BLaER1 (cell line): ENCODE data around the gene ATP9B.
A peak's percentile ranks its signal among the peaks of the same experiment; 100 is the strongest.

Experiments used
- H3K27ac ChIP-seq: shearing (Covaris generic); formaldehyde crosslinking; 2 replicates; pipeline ENCODE4 v1.8.1; 2022
- H3K27me3 ChIP-seq: shearing (Covaris generic); formaldehyde crosslinking; 2 replicates; pipeline ENCODE4 v1.8.1; 2022
- H3K36me3 ChIP-seq: shearing (Covaris generic); formaldehyde crosslinking; 2 replicates; pipeline ENCODE4 v1.8.1; 2022
- H3K4me1 ChIP-seq: shearing (Covaris generic); formaldehyde crosslinking; 2 replicates; pipeline ENCODE4 v1.8.1; 2022
- H3K4me2 ChIP-seq: shearing (Covaris generic); formaldehyde crosslinking; 2 replicates; pipeline ENCODE4 v1.8.1; 2022
- H3K4me3 ChIP-seq: shearing (Covaris generic); formaldehyde crosslinking; 2 replicates; pipeline ENCODE4 v1.8.1; 2022
- H3K9ac ChIP-seq: shearing (Covaris generic); formaldehyde crosslinking; 2 replicates; pipeline ENCODE4 v1.8.1; 2022
- H3K9me3 ChIP-seq: shearing (Covaris generic); formaldehyde crosslinking; 2 replicates; pipeline ENCODE4 v1.8.1; 2022
- H4K20me1 ChIP-seq: shearing (Covaris generic); formaldehyde crosslinking; 2 replicates; pipeline ENCODE4 v1.8.1; 2022
- Cebpa-rat ChIP-seq: shearing (Covaris generic); IDR thresholded peaks from 2 replicates; pipeline ENCODE4 v1.8.1; 2022

The ATP9B gene

DNA sequence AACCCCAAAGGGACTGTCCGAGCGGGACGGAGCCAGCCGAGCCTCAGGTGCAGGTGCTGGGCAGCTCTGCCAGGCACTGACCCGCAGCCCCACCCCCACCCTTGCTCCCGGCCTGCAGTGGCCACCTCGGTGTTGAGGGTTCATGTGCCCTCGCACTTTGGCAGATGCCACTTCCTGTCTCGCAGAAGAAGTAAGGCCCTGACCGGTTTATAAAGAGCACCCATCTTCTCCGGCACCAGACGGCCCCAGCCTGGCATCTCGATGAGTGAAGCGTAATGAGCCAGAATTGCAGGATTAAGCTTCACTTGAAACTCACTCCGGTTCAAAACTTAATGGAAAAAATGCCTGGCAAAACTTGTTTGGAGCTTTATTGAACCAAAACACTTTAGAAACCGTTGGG, 315.6 kb downstream of the ATP9B start:
- no peak for TF ChIP-seq Cebpa-rat
- H3K4me1 ChIP-seq = peaks cover 19% of the 10 kb centered on the region

GRCh38 chr18:79385326-79385707, 316.1 kb downstream of the ATP9B start:
- Histone ChIP-seq H3K27me3 (peaks cover 11% of the 10 kb centered on the region; the same call in 1 of the 2 replicates), H3K4me2 (peak overlapping the region; percentile 61)

More for the DNA sequence above, 315.6 kb downstream of the ATP9B start:
- H3K4me2 ChIP-seq = no peak overlapping the region
- peaks cover 5% of the 10 kb centered on the region; the same call in 1 of the 2 replicates for H3K36me3 ChIP-seq
- no peaks in the 10 kb centered on the region for H3K9me3 ChIP-seq
- no peak overlapping the region for H3K27ac ChIP-seq
- peaks cover 11% of the 10 kb centered on the region; the same call in 1 of the 2 replicates for H3K27me3 ChIP-seq
- H3K4me3 ChIP-seq = no peak overlapping the region
- peaks cover 15% of the 10 kb centered on the region; the same call in 1 of the 2 replicates for H4K20me1 ChIP-seq
- no peak overlapping the region for H3K9ac ChIP-seq

DNA sequence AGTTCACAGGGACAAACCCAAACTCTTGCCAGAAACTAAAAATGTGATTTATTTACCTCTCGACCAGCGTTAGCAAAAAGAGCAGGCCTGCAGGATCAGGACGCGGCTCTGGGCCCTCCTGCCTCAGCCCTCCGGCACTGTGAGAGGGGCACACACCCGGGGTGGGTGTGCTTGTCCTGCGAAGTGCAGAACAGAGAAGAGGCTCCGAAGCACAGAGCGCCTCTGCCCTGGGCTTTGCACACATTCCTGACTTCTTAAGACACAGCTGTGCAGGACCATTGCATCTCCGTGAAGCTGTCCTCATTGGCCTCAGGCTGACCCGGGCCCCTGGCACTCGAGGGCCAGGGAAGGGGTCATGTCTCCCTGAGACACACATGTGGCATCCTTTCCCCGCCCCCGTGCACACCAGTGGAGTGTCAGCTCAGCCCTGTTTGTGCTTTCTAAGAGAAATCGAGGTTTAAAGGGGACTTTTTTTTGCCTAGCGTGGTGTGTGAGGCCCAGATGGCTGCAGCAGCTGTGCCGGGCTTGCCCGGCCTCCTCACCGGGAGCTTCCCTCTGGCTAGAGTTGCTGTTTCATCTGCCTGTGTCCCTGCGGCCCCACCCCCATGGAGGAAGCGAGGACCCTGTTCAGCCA, 316.6 kb downstream of the ATP9B start:
- Histone ChIP-seq H3K4me2 (peak overlapping the region; percentile 61), H3K36me3 (no peaks in the 10 kb centered on the region), H3K4me1 (peaks cover 19% of the 10 kb centered on the region), H3K9ac (no peak overlapping the region), H3K9me3 (no peaks in the 10 kb centered on the region), H3K27me3 (peaks cover 11% of the 10 kb centered on the region; the same call in 1 of the 2 replicates), H4K20me1 (0 out of 2 replicates have a peak, but pooled peaks cover 8% of the 10 kb centered on the region), H3K4me3 (no peak overlapping the region), H3K27ac (no peak overlapping the region)
- TF ChIP-seq Cebpa-rat = no peak

More at GRCh38 chr18:79385326-79385707, 316.1 kb downstream of the ATP9B start:
- H3K4me3 ChIP-seq = no peak overlapping the region
- no peak overlapping the region for H3K27ac ChIP-seq
- no peaks in the 10 kb centered on the region for H3K9me3 ChIP-seq
- TF ChIP-seq Cebpa-rat = no peak
- H3K36me3 ChIP-seq = peaks cover under 1% of the 10 kb centered on the region; the same call in 1 of the 2 replicates
- peaks cover 10% of the 10 kb centered on the region; the same call in 1 of the 2 replicates for H4K20me1 ChIP-seq
- no peak overlapping the region for H3K9ac ChIP-seq
- peaks cover 19% of the 10 kb centered on the region for H3K4me1 ChIP-seq

DNA sequence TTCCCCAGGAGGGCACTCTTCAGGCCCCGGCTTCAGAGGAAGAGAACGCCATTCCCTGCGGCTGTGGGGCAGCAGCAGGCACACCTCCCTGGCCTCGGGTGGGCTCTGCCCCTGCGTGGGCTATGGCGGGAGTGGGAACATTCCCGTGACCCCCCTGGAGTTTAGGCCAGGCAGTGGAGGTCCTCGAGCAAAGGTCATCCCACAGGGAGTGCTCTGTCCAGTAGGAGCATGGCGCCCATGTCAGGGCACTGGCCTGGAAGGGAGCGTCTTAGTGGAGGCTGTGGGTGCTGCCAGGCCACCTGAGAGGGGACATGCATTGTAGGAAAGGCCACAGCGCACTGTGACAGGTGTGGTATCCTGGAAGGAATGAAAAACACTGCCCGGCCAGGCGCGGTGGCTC, 317.4 kb downstream of the ATP9B start:
- H3K4me2 ChIP-seq = peak overlapping the region; percentile 61
- H3K27ac ChIP-seq = no peak overlapping the region
- no peaks in the 10 kb centered on the region for H3K9me3 ChIP-seq
- H3K4me1 ChIP-seq = peaks cover 19% of the 10 kb centered on the region
- no peak overlapping the region for H3K9ac ChIP-seq
- no peak for TF ChIP-seq Cebpa-rat
- H4K20me1 ChIP-seq = 0 out of 2 replicates have a peak, but pooled peaks cover 8% of the 10 kb centered on the region
- H3K4me3 ChIP-seq = no peak overlapping the region
- H3K36me3 ChIP-seq = no peaks in the 10 kb centered on the region
- H3K27me3 ChIP-seq = peaks cover 16% of the 10 kb centered on the region; the same call in 1 of the 2 replicates

DNA sequence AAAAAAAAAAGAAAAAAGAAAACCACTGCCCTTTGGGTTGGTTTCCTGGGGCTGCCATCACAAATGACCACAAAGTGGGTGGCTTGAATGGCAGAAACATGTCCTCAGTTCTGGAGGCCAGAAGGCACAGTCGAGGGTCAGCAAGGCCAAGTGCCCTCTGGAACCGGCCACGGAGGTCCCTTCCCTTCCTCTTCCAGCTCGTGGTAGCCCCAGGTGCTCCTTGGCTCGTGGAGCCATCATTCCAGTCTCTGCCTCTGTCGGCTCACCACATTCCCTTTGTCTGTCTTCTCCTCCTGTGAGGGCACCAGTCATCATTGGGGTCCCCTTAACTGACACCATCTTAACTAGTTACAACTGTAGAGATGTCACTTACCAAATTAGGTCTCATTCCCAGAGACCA, 318.0 kb downstream of the ATP9B start:
- Histone ChIP-seq H3K9ac (no peak overlapping the region), H3K4me2 (no peak overlapping the region; the same call in 1 of the 2 replicates), H3K36me3 (no peaks in the 10 kb centered on the region), H3K27me3 (peaks cover 22% of the 10 kb centered on the region), H3K9me3 (no peaks in the 10 kb centered on the region), H3K27ac (no peak overlapping the region), H4K20me1 (0 out of 2 replicates have a peak, but pooled peaks cover 10% of the 10 kb centered on the region), H3K4me3 (no peak overlapping the region), H3K4me1 (peaks cover 19% of the 10 kb centered on the region)
- no peak for TF ChIP-seq Cebpa-rat

GRCh38 chr18:79387615-79388014, 318.4 kb downstream of the ATP9B start:
- H4K20me1 ChIP-seq = 0 out of 2 replicates have a peak, but pooled peaks cover 14% of the 10 kb centered on the region
- TF ChIP-seq Cebpa-rat = no peak
- no peak overlapping the region for H3K27ac ChIP-seq
- peaks cover 23% of the 10 kb centered on the region for H3K4me1 ChIP-seq
- no peak overlapping the region for H3K4me2 ChIP-seq
- H3K4me3 ChIP-seq = no peak overlapping the region
- H3K27me3 ChIP-seq = peaks cover 26% of the 10 kb centered on the region
- no peaks in the 10 kb centered on the region for H3K36me3 ChIP-seq
- H3K9ac ChIP-seq = no peak overlapping the region
- H3K9me3 ChIP-seq = no peaks in the 10 kb centered on the region

GRCh38 chr18:79388043-79388442, 318.8 kb downstream of the ATP9B start:
- Histone ChIP-seq H3K9ac (no peak overlapping the region), H3K27ac (no peak overlapping the region), H3K4me1 (peaks cover 27% of the 10 kb centered on the region), H3K9me3 (no peaks in the 10 kb centered on the region), H4K20me1 (peaks cover 18% of the 10 kb centered on the region; the same call in 1 of the 2 replicates), H3K27me3 (peaks cover 30% of the 10 kb centered on the region), H3K4me3 (no peak overlapping the region), H3K36me3 (no peaks in the 10 kb centered on the region), H3K4me2 (no peak overlapping the region)
- TF ChIP-seq Cebpa-rat = no peak

DNA sequence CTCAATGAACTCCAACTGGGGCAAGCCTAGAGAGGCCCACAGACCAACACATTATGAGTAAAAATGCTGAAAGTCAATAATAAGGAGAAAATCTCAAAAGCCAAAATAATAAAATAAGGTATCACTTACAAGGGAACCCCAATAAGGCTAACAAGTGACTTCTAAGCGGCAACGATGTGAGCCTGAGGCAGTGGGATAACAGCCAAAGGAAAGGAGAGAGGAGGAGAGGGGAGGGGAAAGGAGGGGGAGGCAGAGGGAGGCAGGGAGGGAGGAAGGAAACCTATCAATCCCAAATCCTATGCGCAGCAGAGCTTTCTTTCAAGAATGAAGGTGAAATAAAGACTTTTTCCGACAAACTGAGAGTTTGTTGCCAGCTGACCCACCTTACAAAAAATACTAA, 320.5 kb downstream of the ATP9B start:
- H3K36me3 ChIP-seq = no peaks in the 10 kb centered on the region
- peaks cover 46% of the 10 kb centered on the region for H3K27me3 ChIP-seq
- H3K9ac ChIP-seq = no peak overlapping the region
- H3K4me2 ChIP-seq = no peak overlapping the region
- no peak overlapping the region for H3K4me3 ChIP-seq
- no peak overlapping the region for H3K27ac ChIP-seq
- no peaks in the 10 kb centered on the region for H3K9me3 ChIP-seq
- TF ChIP-seq Cebpa-rat = no peak
- H3K4me1 ChIP-seq = peaks cover 40% of the 10 kb centered on the region
- peaks cover 25% of the 10 kb centered on the region for H4K20me1 ChIP-seq

DNA sequence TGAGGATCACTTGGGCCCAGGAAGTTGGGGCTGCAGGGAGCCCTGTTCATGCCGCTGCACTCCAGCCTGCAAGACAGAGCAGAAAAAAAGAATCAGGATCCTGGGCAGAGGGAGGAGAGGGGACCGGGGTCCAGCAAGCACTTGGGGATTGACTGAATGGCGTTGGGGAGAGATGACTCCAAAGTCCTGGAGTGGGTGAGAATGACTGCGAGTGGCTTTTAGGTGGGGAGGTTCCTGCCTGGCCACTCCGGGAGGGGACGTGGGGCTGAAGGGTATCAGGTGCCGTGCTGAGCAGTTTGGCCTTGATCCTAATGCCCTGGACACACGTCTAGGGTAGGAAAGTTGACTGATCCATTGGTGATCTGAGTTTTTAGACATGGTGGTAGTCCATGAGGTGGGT, 323.0 kb downstream of the ATP9B start:
- Histone ChIP-seq H3K4me1 (peaks cover 35% of the 10 kb centered on the region), H3K9me3 (no peaks in the 10 kb centered on the region), H3K27me3 (peaks cover 66% of the 10 kb centered on the region), H3K9ac (no peak overlapping the region), H3K36me3 (no peaks in the 10 kb centered on the region), H4K20me1 (peaks cover 22% of the 10 kb centered on the region), H3K27ac (no peak overlapping the region), H3K4me3 (no peak overlapping the region), H3K4me2 (peak overlapping the region; percentile 92)
- no peak for TF ChIP-seq Cebpa-rat

DNA sequence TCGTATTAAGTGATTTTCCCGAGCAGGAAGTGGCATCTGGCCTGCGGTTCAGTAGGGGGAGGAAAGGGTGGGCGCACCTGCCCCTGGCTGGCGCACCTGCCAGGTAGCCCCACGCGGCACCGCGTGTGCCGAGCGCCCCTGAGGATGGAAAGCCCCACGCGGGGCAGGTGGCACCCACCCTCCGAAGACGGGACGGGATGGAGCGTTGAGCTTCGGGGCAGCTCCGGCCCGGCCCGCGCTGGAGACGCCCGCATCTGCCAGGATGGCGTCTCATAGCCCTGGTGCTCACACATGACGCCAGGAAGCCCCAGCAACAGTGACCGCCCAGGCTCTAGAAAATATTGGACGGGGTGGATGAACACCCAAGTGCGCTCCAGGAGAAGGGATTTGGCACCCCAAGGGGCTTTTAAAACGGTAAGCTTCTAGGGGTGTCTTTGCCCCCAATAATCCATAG, 324.0 kb downstream of the ATP9B start:
- peaks cover 25% of the 10 kb centered on the region for H4K20me1 ChIP-seq
- H3K9ac ChIP-seq = no peak overlapping the region
- H3K4me3 ChIP-seq = peak overlapping the region; percentile 68
- peaks cover 44% of the 10 kb centered on the region for H3K4me1 ChIP-seq
- peaks cover 76% of the 10 kb centered on the region for H3K27me3 ChIP-seq
- no peak for TF ChIP-seq Cebpa-rat
- no peaks in the 10 kb centered on the region for H3K36me3 ChIP-seq
- H3K27ac ChIP-seq = no peak overlapping the region
- no peaks in the 10 kb centered on the region for H3K9me3 ChIP-seq
- H3K4me2 ChIP-seq = peak overlapping the region; percentile 92
